K562 (cell line): ENCODE data around the gene SEMA5A.

ENCODE experiments used
- ATF4 ChIP-seq: fragments of 450-650 bp; formaldehyde crosslinking; IDR thresholded peaks from 2 replicates; pipeline ENCODE4 v1.4.0; 2022; ENCODE audit warnings: mild to moderate bottlenecking, moderate library complexity
- CTCF ChIP-seq, 3 experiments: IDR thresholded peaks in 2 of 3; conservative IDR thresholded peaks in 1 of 3; 2 replicates each; pipeline ENCODE4 v1.5.1; 2011 to 2012; ENCODE audit warnings: low read length in 3 of 3, mild to moderate bottlenecking in 3 of 3, control low read depth in 2 of 3, improper control_type of control experiment in 1 of 3, inconsistent platforms in 1 of 3, low read depth in 1 of 3, mixed read lengths in 1 of 3, moderate library complexity in 1 of 3; ENCODE audit not compliant: insufficient read depth in 2 of 3
- FOXP1 ChIP-seq: sonication (generic); formaldehyde crosslinking; IDR thresholded peaks from 2 replicates; pipeline ENCODE4 v1.8.0; 2022; ENCODE audit warnings: mild to moderate bottlenecking, missing genetic modification reagents
- JUN ChIP-seq, 2 experiments: sonication (generic) in 1 of 2; formaldehyde crosslinking in 1 of 2; IDR thresholded peaks; 2 replicates each; pipeline versions ENCODE4 v1.6.1 to v1.8.0; 2012 to 2022; ENCODE audit warnings: borderline replicate concordance in 2 of 2, mild to moderate bottlenecking in 2 of 2, improper control_type of control experiment in 1 of 2, low read depth in 1 of 2, low read length in 1 of 2, missing genetic modification reagents in 1 of 2
- POLR2A ChIP-seq: fragments of 450-650 bp; conservative IDR thresholded peaks from 2 replicates; pipeline ENCODE4 v1.6.1; 2016
- RBM39 ChIP-seq: fragments of 200-400 bp; formaldehyde crosslinking; optimal IDR thresholded peaks from 2 replicates; pipeline ENCODE3; 2018; ENCODE audit warnings: low read depth, low read length
- ZNF584 ChIP-seq: fragments of 200-800 bp; sonication (Bioruptor generic); IDR thresholded peaks from 2 replicates; pipeline ENCODE4 v1.6.1; 2016; ENCODE audit warnings: low read depth, mild to moderate bottlenecking, missing genetic modification characterization, missing compliant biosample characterization
- TF ChIP-seq, protein P1 (sequence below): sonication (generic); formaldehyde crosslinking; IDR thresholded peaks from 2 replicates; pipeline ENCODE4 v1.8.1; 2023; ENCODE audit warnings: mild to moderate bottlenecking, missing genetic modification reagents
- TF ChIP-seq, protein P2 (sequence below): fragments of 250-450 bp; sonication (Bioruptor Pico); IDR thresholded peaks from 2 replicates; pipeline ENCODE4 v1.8.0; 2022; ENCODE audit warnings: inconsistent platforms
- TF ChIP-seq, protein P3 (sequence below), 2 experiments: fragments of 450-650 bp in 1 of 2; sonication (generic) in 1 of 2; formaldehyde crosslinking in 1 of 2; IDR thresholded peaks; 2 replicates each; pipeline versions ENCODE4 v1.7.1 to v1.9.0; 2016 to 2022; ENCODE audit warnings: inconsistent platforms in 1 of 2, mild to moderate bottlenecking in 1 of 2, missing genetic modification reagents in 1 of 2

DNA sequence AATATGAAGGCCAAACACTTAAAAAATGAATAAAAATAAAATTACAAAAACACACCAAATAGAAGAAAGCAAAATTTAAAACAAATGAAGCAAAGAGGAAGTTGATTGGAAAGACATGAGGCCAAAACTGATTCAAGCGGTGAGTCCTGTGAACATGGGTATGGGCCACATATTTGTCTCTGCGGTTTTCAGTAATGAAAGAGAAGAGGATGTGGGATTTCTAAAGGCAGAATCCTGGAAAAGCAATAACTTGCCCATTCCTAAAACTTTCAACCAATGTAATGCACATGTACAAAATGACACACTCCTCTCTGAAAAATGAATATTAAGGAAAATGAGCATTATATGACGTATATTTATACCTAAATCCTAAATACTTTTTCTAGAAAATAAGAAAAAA is 263.7 kb downstream of the SEMA5A start:
- TF ChIP-seq, protein P1, sequence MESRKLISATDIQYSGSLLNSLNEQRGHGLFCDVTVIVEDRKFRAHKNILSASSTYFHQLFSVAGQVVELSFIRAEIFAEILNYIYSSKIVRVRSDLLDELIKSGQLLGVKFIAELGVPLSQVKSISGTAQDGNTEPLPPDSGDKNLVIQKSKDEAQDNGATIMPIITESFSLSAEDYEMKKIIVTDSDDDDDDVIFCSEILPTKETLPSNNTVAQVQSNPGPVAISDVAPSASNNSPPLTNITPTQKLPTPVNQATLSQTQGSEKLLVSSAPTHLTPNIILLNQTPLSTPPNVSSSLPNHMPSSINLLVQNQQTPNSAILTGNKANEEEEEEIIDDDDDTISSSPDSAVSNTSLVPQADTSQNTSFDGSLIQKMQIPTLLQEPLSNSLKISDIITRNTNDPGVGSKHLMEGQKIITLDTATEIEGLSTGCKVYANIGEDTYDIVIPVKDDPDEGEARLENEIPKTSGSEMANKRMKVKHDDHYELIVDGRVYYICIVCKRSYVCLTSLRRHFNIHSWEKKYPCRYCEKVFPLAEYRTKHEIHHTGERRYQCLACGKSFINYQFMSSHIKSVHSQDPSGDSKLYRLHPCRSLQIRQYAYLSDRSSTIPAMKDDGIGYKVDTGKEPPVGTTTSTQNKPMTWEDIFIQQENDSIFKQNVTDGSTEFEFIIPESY (CRISPR knock-in tag), result no peak
- TF ChIP-seq FOXP1 (CRISPR knock-in tag), result no peak
- no peak for TF ChIP-seq POLR2A
- no peak for TF ChIP-seq RBM39
- TF ChIP-seq CTCF (IDR thresholded peaks at IDR 0.05 in 2 of 3, conservative IDR thresholded peaks at IDR 0.05 in 1 of 3; ENCODE audit: insufficient read depth in 2 of 3, low read depth in 1 of 3, low read length in 3 of 3), result no peak
- TF ChIP-seq, protein P2, sequence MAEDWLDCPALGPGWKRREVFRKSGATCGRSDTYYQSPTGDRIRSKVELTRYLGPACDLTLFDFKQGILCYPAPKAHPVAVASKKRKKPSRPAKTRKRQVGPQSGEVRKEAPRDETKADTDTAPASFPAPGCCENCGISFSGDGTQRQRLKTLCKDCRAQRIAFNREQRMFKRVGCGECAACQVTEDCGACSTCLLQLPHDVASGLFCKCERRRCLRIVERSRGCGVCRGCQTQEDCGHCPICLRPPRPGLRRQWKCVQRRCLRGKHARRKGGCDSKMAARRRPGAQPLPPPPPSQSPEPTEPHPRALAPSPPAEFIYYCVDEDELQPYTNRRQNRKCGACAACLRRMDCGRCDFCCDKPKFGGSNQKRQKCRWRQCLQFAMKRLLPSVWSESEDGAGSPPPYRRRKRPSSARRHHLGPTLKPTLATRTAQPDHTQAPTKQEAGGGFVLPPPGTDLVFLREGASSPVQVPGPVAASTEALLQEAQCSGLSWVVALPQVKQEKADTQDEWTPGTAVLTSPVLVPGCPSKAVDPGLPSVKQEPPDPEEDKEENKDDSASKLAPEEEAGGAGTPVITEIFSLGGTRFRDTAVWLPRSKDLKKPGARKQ (CRISPR knock-in tag), result no peak
- no peak for TF ChIP-seq JUN (IDR thresholded peaks at IDR 0.05; ENCODE audit: borderline replicate concordance, low read depth, low read length)
- no peak for TF ChIP-seq JUN (CRISPR knock-in tag; IDR thresholded peaks at IDR 0.05; ENCODE audit: borderline replicate concordance)
- TF ChIP-seq ATF4, result no peak
- TF ChIP-seq ZNF584 (CRISPR knock-in tag), result no peak
- TF ChIP-seq, protein P3, sequence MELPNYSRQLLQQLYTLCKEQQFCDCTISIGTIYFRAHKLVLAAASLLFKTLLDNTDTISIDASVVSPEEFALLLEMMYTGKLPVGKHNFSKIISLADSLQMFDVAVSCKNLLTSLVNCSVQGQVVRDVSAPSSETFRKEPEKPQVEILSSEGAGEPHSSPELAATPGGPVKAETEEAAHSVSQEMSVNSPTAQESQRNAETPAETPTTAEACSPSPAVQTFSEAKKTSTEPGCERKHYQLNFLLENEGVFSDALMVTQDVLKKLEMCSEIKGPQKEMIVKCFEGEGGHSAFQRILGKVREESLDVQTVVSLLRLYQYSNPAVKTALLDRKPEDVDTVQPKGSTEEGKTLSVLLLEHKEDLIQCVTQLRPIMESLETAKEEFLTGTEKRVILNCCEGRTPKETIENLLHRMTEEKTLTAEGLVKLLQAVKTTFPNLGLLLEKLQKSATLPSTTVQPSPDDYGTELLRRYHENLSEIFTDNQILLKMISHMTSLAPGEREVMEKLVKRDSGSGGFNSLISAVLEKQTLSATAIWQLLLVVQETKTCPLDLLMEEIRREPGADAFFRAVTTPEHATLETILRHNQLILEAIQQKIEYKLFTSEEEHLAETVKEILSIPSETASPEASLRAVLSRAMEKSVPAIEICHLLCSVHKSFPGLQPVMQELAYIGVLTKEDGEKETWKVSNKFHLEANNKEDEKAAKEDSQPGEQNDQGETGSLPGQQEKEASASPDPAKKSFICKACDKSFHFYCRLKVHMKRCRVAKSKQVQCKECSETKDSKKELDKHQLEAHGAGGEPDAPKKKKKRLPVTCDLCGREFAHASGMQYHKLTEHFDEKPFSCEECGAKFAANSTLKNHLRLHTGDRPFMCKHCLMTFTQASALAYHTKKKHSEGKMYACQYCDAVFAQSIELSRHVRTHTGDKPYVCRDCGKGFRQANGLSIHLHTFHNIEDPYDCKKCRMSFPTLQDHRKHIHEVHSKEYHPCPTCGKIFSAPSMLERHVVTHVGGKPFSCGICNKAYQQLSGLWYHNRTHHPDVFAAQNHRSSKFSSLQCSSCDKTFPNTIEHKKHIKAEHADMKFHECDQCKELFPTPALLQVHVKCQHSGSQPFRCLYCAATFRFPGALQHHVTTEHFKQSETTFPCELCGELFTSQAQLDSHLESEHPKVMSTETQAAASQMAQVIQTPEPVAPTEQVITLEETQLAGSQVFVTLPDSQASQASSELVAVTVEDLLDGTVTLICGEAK (IDR thresholded peaks at IDR 0.05), result no peak
- TF ChIP-seq, protein P3 (CRISPR knock-in tag; IDR thresholded peaks at IDR 0.05), result no peak
